ENCODE measurements around the gene CFAP97. TPM values are rescaled to one million over a fixed set of nuclear protein-coding genes. Genes with fewer than 3 reads are reported as not detected.

The CFAP97 gene
- total RNA-seq, 1 experiment from 2014 or later: 12.4 TPM

- no peaks in the 10 kb centered on the region for H4K20me1 ChIP-seq (ENCODE audit: low read length)
Measured at GRCh38 chr4:185225940-185226339, 22.1 kb upstream of the CFAP97 start.

GRCh38 chr4:185224597-185224996 is 20.8 kb upstream of the CFAP97 start:
- intact Hi-C loops (cut with micrococcal nuclease): no loop called here
- DNase-seq (no peak), ATAC-seq (no peak)
- no peak overlapping the region for H3K27ac ChIP-seq (ENCODE audit: low read length)
- H3K79me2 ChIP-seq (ENCODE audit: low read length): no peaks in the 10 kb centered on the region
- no peak for TF ChIP-seq CTCF (conservative IDR thresholded peaks at IDR 0.05; ENCODE audit: low read depth, low read length)
- no peak for TF ChIP-seq EZH2 (IDR thresholded peaks at IDR 0.05; ENCODE audit: low read length, unreplicated experiment)
- TF ChIP-seq EZH2phosphoT487 (IDR thresholded peaks at IDR 0.05; ENCODE audit: borderline replicate concordance, low read length): no peak
- H3K9ac ChIP-seq (ENCODE audit: low read length): no peak overlapping the region
- no TSS peak for BruUV-seq (replicated peaks)
- no peaks in the 10 kb centered on the region for H3F3A ChIP-seq (ENCODE audit: low read length, unreplicated experiment)
- H3K4me1 ChIP-seq (ENCODE audit: insufficient read depth, low read length): no peaks in the 10 kb centered on the region
- H3K9me3 ChIP-seq (ENCODE audit: low read length): no peaks in the 10 kb centered on the region
- no peak overlapping the region for H2AFZ ChIP-seq (ENCODE audit: low read length)
- H3K4me2 ChIP-seq (ENCODE audit: low read length): no peak overlapping the region
- H3K27me3 ChIP-seq (ENCODE audit: low read length): no peaks in the 10 kb centered on the region
- no peaks in the 10 kb centered on the region for H3K9me2 ChIP-seq (replicated peaks; ENCODE audit: low read length)
- ChIA-PET POLR2A (ENCODE audit: unreplicated experiment) (no interaction called here), CTCF (no interaction called here)
- H3K36me3 ChIP-seq (ENCODE audit: low read depth, low read length): no peaks in the 10 kb centered on the region
- H4K20me1 ChIP-seq (ENCODE audit: low read length): no peaks in the 10 kb centered on the region
- H3K4me3 ChIP-seq (ENCODE audit: low read length): no peak overlapping the region

More at GRCh38 chr4:185225940-185226339, 22.1 kb upstream of the CFAP97 start:
- no peak overlapping the region for H3K4me2 ChIP-seq (ENCODE audit: low read length)
- intact Hi-C loops (cut with micrococcal nuclease): no loop called here
- H2AFZ ChIP-seq (ENCODE audit: low read length): no peak overlapping the region
- ChIA-PET POLR2A (ENCODE audit: unreplicated experiment) (no interaction called here), CTCF (no interaction called here)
- no peaks in the 10 kb centered on the region for H3K9me2 ChIP-seq (replicated peaks; ENCODE audit: low read length)
- H3K79me2 ChIP-seq (ENCODE audit: low read length): no peaks in the 10 kb centered on the region
- no peaks in the 10 kb centered on the region for H3F3A ChIP-seq (ENCODE audit: low read length, unreplicated experiment)
- H3K27me3 ChIP-seq (ENCODE audit: low read length): no peaks in the 10 kb centered on the region
- no peaks in the 10 kb centered on the region for H3K9me3 ChIP-seq (ENCODE audit: low read length)
- TF ChIP-seq CTCF (conservative IDR thresholded peaks at IDR 0.05; ENCODE audit: low read depth, low read length): no peak
- TF ChIP-seq EZH2phosphoT487 (IDR thresholded peaks at IDR 0.05; ENCODE audit: borderline replicate concordance, low read length): no peak
- TF ChIP-seq EZH2 (IDR thresholded peaks at IDR 0.05; ENCODE audit: low read length, unreplicated experiment): no peak
- ATAC-seq (no peak), DNase-seq (no peak)
- no peak overlapping the region for H3K27ac ChIP-seq (ENCODE audit: low read length)
- no peak overlapping the region for H3K9ac ChIP-seq (ENCODE audit: low read length)
- H3K36me3 ChIP-seq (ENCODE audit: low read depth, low read length): no peaks in the 10 kb centered on the region
- no TSS peak for BruUV-seq (replicated peaks)
- no peaks in the 10 kb centered on the region for H3K4me1 ChIP-seq (ENCODE audit: insufficient read depth, low read length)
- H3K4me3 ChIP-seq (ENCODE audit: low read length): no peak overlapping the region

- Histone ChIP-seq H3K27ac (ENCODE audit: low read length) (no peak overlapping the region), H4K20me1 (ENCODE audit: low read length) (no peaks in the 10 kb centered on the region), H3K36me3 (ENCODE audit: low read depth, low read length) (no peaks in the 10 kb centered on the region), H3K4me1 (ENCODE audit: insufficient read depth, low read length) (no peaks in the 10 kb centered on the region), H3K79me2 (ENCODE audit: low read length) (0 out of 2 replicates have a peak, but pooled peaks cover 1% of the 10 kb centered on the region), H3K9me2 (replicated peaks; ENCODE audit: low read length) (no peaks in the 10 kb centered on the region), H3K4me3 (ENCODE audit: low read length) (no peak overlapping the region), H3K27me3 (ENCODE audit: low read length) (no peaks in the 10 kb centered on the region), H3K9me3 (ENCODE audit: low read length) (no peaks in the 10 kb centered on the region), H3F3A (ENCODE audit: low read length, unreplicated experiment) (no peaks in the 10 kb centered on the region), H3K9ac (ENCODE audit: low read length) (no peak overlapping the region), H3K4me2 (ENCODE audit: low read length) (no peak overlapping the region), H2AFZ (ENCODE audit: low read length) (no peak overlapping the region)
- TF ChIP-seq EZH2 (IDR thresholded peaks at IDR 0.05; ENCODE audit: low read length, unreplicated experiment): no peak
- TF ChIP-seq CTCF (conservative IDR thresholded peaks at IDR 0.05; ENCODE audit: low read depth, low read length): no peak
- TF ChIP-seq EZH2phosphoT487 (IDR thresholded peaks at IDR 0.05; ENCODE audit: borderline replicate concordance, low read length): no peak
- ATAC-seq (no peak), DNase-seq (no peak)
- CTCF ChIA-PET: no interaction called here
- POLR2A ChIA-PET (ENCODE audit: unreplicated experiment): no interaction called here
- no TSS peak for BruUV-seq (replicated peaks)
- intact Hi-C loops (cut with micrococcal nuclease): no loop called here
Measured at GRCh38 chr4:185222598-185222997, 18.8 kb upstream of the CFAP97 start.

Data from PC-3 (cell line).